Stimulated activated CD8-positive, alpha-beta memory T cell treated with anti-CD3 and anti-CD28 coated beads, Interleukin-15, amount 100 ng/mL, for 48 hours (primary cell): ENCODE data around the gene SLC4A2.
"Not testable (repeated sequence)": the region's sequence is repeated elsewhere in the genome, so short reads cannot be mapped to it uniquely, and the experiment has no call there.

Experiments
- DNase-seq, 2 donors: peaks; one replicate each; pipeline ENCODE4 v3.0.0-alpha.2; 2020; ENCODE audit warnings: low read depth in 2 of 2

The SLC4A2 gene, protein sequence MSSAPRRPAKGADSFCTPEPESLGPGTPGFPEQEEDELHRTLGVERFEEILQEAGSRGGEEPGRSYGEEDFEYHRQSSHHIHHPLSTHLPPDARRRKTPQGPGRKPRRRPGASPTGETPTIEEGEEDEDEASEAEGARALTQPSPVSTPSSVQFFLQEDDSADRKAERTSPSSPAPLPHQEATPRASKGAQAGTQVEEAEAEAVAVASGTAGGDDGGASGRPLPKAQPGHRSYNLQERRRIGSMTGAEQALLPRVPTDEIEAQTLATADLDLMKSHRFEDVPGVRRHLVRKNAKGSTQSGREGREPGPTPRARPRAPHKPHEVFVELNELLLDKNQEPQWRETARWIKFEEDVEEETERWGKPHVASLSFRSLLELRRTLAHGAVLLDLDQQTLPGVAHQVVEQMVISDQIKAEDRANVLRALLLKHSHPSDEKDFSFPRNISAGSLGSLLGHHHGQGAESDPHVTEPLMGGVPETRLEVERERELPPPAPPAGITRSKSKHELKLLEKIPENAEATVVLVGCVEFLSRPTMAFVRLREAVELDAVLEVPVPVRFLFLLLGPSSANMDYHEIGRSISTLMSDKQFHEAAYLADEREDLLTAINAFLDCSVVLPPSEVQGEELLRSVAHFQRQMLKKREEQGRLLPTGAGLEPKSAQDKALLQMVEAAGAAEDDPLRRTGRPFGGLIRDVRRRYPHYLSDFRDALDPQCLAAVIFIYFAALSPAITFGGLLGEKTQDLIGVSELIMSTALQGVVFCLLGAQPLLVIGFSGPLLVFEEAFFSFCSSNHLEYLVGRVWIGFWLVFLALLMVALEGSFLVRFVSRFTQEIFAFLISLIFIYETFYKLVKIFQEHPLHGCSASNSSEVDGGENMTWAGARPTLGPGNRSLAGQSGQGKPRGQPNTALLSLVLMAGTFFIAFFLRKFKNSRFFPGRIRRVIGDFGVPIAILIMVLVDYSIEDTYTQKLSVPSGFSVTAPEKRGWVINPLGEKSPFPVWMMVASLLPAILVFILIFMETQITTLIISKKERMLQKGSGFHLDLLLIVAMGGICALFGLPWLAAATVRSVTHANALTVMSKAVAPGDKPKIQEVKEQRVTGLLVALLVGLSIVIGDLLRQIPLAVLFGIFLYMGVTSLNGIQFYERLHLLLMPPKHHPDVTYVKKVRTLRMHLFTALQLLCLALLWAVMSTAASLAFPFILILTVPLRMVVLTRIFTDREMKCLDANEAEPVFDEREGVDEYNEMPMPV

DNA sequence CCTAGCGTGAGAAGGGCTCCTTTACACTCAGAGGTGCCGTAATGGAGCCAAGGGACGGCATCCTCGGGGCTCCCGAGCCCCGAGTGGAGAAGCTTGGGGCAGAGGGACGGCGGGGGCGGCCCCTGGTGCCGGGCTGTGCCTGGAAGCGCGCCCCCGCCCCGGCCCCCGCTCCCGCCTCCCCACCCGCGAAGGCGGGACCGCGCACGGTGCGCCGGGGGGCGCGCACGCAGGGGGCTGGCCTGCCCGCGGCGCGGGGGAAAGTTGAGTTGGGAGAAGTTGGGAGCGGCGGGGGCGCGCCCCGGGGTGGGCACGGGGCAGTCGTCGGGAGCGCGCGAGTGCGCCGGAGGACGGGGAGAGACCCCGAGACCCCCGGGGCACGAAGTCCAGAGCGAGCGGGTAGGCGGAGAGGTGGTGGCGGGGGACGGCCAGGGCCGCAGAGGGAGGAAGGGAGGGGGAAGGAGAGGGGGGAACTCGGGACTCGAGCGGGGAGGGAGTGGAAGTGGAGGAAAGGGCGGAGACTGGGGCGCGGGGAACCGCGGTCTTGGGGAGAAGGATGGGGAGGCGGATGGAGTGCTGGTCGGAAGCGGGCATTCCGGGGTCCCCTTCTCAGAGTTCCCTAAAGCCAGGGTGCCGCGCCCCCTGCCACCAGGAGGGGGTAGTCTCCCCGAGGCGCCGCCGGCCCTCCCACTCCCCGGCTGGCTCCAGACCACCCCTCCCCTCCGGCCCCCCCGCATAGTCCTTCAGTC lies at the start of gene SLC4A2:
TSS of gene SLC4A2 (plus strand) at position 223 of the 746 bp plus-strand sequence. CDS start 2,399 bp downstream, outside the sequence.
- DNase-seq: peak; percentile 52 to 69

DNA sequence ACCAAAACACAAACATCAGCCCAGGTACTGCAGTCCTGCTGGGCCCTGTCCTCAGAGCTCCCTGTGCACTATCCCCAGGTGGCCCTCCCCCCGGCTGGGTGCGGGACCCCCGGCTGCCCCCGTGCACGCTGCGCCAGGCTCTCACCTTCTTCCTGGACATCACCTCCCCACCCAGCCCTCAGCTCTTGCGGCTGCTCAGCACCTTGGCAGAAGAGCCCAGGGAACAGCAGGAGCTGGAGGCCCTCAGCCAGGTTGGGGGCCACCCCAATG lies 49.4 kb upstream of the SLC4A2 start:
- DNase-seq: no peak

DNA sequence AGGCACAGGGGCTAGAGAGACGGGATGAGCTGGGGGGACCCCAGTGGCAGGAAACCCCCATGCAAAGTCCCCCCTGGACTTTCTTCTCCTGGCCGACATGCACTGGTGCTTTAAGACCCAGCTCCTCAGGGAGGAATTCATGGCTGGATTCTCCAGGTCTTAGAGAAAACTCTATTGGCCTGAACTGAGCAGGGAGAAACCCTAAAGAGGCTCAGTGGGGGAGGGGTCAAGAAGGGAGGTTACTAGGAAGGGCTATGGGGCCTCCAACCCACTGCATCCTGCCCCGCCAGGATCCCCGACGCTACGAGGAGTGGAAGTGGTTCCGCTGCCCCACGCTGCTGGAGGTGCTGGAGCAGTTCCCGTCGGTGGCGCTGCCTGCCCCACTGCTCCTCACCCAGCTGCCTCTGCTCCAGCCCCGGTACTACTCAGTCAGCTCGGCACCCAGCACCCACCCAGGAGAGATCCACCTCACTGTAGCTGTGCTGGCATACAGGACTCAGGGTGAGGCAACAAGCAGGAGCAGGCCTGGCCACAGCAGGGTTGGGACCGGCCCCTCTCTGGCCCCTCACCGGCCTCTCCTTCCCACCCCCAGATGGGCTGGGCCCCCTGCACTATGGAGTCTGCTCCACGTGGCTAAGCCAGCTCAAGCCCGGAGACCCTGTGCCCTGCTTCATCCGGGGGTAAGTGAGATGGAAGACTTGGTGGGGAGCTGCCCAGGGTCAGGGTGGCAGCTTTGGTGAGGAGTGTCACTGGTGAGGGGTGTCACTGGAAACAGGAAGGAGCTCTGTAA lies 48.9 kb upstream of the SLC4A2 start:
- no peak for DNase-seq

DNA sequence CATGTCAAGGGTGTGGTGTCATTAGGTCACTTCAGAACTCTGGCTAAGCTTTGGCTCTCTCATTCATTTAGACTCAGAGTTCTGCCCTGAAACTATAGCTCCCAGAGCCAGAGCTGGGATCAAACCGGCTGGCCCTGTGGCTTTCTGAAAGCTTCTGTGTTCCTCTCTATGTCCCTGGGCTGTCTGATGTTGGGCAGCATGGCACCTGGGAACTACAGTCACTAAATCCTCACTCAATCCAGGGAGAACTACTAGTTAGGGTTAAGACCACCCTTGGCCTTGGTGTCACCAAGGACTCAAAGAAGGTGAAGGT lies 48.3 kb upstream of the SLC4A2 start:
- DNase-seq: no peak

DNA sequence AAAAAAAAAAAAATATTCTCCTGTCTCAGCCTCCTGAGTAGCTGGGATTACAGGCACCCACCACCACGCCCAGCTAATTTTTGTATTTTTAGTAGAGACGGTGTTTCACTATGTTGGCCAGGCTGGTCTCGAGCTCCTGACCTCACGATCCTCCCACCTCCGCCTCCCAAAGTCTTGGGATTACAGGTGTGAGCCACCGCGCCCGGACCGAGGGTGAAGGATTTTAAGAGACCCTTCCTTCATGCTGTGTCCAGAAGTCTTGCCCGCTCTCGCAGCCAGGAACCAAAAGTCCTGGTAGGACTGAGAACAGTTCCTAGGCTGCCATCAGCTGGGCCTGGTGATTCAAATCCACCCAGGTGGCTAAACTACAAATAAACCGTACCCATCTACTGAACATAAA lies 47.8 kb upstream of the SLC4A2 start:
- not testable (repeated sequence) for DNase-seq

DNA sequence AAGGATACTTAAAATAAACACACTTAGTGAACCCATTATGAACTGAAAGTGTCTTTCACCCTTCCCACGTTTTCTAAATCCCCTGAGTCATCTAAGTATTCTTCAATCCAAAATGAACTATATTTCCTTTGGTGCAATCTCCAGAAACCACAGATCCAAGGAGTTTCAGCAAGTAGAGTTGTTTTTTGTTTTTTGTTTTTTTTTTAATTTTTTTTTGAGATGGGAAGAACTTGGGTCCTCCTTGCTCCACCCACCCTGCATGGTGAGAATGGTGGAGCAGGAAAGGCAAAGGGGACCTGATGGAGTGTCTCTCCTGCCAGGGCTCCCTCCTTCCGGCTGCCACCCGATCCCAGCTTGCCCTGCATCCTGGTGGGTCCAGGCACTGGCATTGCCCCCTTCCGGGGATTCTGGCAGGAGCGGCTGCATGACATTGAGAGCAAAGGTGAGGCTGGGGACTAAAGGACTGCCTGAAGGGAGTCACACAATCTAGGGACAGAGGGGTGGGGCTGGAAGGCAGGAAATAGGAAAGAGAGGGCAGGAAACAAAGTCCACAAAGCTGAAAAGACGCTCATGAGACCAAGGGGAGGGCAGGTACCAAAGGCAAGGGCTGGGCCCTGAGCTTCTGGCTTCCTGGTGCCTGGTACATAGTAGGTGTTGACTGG lies 47.2 kb upstream of the SLC4A2 start:
- no peak for DNase-seq

DNA sequence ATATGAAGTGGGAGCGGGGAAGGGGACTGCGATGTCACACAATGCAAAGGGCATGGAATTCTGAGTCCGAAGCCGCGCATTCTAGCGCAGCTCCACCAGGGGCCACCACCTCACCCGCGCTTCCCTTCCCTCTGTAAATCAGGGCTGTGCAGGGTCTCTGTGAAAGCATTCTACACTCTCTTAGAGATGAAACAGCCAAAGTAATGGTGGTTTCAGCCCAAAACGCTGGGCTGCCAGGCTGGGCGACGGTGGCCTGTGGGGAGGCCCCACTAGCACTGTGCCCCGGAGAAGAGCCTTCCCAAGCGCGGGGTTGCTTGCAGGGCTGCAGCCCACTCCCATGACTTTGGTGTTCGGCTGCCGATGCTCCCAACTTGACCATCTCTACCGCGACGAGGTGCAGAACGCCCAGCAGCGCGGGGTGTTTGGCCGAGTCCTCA lies 46.5 kb upstream of the SLC4A2 start:
- DNase-seq: no peak

DNA sequence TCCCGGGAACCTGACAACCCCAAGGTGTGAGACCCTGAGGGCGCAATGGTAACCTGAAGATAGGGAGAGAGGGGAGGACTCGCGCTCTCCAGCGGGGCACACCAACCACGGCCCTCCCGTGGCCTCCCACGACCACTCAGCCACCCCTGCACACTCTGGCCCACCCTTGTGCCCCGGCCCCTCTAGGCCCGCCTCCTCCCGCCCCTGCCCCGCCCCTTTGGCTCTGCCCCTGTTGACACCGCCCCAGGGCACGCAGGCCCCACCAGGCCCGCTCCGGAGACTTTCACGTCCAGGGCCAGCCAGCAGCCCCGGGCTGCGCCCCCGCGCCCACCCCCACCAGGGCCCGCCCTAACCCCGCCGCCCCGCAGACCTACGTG lies 46.0 kb upstream of the SLC4A2 start:
- DNase-seq: no peak

DNA sequence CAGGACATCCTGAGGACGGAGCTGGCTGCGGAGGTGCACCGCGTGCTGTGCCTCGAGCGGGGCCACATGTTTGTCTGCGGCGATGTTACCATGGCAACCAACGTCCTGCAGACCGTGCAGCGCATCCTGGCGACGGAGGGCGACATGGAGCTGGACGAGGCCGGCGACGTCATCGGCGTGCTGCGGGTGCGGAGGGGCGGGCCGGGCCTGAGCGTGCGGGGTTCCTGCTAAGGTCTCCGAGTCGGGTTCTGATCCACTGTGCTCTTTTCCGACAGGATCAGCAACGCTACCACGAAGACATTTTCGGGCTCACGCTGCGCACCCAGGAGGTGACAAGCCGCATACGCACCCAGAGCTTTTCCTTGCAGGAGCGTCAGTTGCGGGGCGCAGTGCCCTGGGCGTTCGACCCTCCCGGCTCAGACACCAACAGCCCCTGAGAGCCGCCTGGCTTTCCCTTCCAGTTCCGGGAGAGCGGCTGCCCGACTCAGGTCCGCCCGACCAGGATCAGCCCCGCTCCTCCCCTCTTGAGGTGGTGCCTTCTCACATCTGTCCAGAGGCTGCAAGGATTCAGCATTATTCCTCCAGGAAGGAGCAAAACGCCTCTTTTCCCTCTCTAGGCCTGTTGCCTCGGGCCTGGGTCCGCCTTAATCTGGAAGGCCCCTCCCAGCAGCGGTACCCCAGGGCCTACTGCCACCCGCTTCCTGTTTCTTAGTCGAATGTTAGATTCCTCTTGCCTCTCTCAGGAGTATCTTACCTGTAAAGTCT lies 45.5 kb upstream of the SLC4A2 start:
- peak; percentile 75 to 84 for DNase-seq

DNA sequence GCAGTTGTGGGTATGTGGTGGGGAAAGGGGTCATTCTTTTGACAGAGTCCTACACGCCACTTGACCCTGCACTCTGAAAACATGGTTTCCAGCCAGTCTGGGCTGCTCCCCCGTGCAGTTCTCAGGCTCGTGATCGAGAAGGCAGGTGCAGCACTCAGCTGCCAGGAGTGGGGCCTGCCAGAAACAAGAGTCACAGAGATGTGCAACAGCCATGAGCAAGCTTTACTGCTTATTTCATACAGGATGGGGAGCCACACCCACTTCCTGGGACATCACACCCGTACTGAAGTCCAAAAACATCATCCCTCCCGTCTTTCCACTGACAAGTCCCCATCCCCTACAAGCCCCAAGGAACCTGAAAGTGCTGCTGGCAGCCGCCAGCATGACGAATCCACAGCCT lies 44.4 kb upstream of the SLC4A2 start:
- no peak for DNase-seq

DNA sequence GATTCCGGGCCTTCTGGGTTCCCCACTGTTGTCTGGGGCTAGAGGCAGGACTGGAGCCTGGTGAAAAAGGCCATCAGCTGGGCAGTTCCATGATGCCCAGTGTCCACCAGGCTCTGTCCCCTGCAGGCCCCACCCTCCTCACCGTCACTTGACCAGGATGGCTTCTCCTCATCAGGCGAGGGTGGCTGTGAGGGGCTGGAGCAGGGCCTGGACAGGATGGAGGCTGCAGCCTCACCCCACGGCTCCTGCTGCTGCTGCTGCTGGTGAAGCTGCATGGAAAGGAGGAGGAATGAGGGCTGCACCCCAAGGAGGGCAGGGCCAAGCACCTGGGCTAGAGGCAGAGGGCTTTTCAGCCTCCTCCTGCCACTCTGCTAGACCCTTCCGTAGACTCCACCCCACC lies 43.4 kb upstream of the SLC4A2 start:
- no peak for DNase-seq

DNA sequence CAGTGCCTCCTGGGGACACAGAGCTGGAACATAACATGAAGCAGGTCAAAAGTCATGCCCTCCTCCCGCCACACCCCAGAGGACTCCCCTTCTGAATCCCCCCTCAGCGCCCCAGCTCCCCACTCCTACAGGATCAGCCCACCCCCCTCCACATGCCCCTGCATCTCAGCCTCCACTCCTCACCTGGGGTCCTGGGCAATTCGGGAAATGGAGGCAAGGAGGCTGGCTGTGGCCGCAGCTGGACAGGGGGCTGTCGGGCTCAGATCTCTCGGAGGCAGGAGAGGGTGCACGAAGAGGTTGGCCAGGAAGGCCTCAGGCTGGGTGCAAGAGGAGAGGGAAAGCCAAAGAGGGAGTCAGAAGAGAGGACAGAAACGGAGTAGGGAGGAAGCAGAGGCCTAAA lies 42.9 kb upstream of the SLC4A2 start:
- DNase-seq: no peak

DNA sequence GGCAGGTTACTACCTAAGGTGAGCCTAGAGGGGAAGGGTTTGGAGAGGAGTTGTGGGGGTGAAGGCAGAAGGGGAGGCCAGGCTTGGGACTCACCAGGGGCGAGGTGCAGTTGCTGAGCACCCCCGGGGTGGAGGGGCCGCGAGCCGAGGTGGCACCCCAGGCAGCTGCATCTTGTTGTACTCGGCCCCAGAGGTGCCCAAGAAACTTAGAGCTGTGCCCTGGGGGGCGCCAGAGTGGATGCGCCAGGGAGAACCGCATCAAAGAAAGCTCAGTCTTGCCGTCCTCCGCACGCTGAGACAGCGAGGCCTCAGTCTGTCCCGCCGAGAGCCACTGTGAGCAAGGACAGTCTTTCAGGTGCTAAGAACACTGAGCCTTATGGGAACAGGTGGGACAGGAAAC lies 42.4 kb upstream of the SLC4A2 start:
- no peak for DNase-seq

DNA sequence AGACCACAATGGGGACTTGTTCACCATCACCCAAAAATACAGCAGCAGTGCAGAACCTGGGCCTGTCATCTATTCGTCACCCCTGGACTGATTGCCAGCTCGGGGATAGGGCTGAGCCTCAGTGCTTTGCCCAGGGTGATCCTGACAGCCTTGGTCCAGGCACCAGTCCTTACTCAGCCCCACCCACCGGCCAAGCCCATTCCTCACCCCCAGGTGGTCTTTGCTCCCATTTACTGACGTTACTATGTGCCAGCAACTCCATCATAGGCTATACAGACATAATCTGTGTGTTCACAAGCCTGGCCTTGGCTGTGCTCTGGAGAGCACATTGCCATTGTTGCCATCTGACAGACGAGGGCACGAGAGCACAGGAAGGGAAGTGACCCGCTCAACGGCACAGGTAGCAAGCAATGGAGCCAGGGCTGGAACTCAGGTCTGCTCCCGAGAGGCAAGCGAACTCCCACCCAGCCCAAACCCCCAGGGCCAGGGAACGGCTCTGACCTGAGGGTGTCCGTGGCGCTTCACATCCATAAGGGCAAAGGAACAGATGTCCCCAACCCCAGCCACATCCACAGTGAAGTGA lies 41.9 kb upstream of the SLC4A2 start:
- DNase-seq: no peak

DNA sequence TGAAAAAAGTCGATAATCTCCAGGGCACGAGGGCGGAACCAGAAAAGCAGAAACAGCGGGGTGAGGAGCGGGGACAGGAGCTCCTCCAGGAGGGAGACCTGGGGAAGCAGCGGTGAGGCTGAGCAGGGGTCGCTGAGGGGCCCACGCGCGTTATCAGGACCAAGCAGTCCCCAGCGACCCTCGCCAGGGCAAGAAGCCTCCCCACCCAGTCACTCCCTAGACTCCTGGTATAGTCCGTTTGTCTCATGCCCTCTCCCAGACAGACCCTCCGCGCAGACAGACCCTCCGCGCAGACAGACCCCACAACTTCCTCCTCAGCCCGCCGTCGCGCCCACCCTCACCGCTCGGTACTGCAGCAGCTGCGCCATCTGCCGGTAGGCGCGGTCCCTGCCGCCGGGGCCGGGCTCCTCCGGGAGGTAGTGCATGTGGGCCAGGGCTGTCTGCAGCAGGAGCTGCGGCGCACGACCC lies 41.4 kb upstream of the SLC4A2 start:
- peak; percentile 71 to 78 for DNase-seq

DNA sequence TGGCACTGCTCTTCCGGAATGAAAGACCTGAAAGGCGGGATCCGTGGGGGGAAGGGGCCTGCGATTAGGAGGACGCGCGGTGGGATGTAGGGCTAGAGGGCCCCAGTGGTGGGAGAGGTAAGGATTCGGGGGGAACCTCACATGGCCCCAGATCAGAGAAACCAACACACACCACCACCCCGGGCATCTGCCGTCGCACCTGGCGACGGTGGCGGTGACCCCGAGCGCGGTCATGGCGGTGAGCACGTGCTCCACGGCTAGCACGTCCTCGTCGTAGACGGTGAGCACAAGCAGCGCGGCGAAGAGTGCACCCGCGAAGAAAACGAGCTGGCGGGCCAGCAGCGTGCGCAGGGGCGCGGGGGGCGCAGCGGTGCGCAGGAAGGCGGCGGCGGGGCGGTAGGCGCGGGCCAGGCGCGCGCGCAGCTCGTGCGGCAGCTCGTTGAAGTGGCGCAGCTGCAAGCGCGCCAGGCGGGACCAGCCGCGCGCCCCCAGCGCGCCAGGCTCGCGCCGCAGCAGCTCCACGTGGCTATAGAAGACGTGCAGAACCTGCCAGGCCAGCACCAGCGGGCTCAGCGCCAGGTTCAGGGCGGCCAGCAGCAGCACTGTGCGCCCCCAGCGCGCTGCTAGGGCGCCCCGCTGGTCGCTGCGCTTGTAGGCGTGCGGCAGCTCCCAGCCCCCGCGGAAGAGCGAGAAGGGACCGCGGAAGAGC lies 40.8 kb upstream of the SLC4A2 start:
- no peak for DNase-seq

DNA sequence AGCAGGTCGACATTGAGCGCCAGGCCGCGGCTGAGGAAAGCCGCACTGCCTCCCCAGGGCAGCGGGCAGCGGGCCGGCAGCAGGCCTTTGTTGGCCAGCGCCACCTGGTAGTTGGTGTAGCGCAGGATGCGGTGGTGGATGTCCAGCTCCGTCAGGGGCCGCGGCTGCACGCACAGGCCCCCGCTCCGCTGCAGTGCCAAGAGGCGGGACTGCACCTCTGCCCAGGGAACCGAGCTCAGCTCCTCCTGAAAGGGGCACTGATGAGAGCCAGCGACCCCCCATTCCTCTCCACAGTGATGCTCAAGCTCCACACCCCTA lies 40.3 kb upstream of the SLC4A2 start:
- DNase-seq: no peak

DNA sequence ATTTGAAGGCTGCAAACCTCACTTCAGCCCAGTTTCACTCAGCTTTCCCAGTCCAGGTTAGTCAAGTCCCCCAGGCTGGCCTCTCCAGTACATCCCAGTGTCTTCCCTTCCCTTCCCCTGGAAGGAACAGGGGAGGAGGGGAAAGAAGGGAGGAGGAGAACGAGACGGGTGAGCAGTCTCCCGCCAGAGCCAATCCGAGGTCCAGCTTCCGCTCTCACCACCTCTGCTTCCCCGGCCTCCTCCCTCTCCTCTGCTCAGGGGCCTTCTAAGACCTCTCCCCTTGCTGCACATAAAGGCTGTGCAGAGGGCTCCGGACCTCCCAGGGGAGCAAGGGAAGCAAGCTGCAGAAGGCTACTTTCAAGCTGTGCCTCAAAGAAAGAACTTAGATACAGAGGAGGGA lies 39.2 kb upstream of the SLC4A2 start:
- DNase-seq: no peak

DNA sequence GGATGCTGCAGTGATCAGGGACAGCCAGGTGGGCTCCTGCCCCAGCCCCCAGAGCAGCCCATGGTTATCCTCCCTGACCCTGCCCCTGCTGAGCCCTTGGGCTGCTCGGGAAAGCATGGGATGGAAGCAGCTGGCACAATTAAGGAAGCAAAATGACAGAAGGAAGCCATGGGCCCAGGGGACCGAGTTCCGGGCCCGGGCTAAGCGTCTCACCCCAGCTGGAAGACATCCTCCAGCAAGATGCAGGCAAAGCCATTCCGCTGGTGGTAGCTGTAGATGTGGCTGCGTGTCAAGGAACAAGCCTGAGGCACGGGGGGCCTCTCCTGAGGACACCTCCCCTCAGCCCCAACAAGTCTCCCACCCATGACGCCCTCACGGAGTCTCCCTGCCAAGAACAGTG lies 36.2 kb upstream of the SLC4A2 start:
- DNase-seq: no peak
